ENCODE measurements around the gene SMC4.

Gene SMC4

DNA sequence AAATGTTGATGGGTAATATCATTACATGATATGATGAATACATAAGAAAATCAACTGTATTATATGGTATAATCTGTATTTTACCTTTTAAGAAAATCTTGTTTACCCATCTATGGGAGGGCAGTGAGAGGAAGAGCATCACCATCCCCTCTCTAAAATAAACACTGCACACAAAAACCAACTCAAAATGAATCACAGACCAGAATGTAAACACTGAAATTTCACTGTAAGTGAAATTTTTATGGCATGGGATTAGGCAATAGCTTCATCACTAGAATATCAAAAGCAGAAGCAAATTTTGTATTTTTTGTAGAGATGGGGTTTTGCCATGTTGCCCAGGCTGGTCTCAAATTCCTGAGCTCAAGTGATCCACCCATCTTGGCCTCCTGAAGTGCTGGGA lies 26.7 kb upstream of the SMC4 start:
- no peak overlapping the region for H3K4me3 ChIP-seq (ENCODE audit: low read depth, low read length)
- no peak for DNase-seq (ENCODE audit: low read depth)
- TF ChIP-seq, protein P1, sequence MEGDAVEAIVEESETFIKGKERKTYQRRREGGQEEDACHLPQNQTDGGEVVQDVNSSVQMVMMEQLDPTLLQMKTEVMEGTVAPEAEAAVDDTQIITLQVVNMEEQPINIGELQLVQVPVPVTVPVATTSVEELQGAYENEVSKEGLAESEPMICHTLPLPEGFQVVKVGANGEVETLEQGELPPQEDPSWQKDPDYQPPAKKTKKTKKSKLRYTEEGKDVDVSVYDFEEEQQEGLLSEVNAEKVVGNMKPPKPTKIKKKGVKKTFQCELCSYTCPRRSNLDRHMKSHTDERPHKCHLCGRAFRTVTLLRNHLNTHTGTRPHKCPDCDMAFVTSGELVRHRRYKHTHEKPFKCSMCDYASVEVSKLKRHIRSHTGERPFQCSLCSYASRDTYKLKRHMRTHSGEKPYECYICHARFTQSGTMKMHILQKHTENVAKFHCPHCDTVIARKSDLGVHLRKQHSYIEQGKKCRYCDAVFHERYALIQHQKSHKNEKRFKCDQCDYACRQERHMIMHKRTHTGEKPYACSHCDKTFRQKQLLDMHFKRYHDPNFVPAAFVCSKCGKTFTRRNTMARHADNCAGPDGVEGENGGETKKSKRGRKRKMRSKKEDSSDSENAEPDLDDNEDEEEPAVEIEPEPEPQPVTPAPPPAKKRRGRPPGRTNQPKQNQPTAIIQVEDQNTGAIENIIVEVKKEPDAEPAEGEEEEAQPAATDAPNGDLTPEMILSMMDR (IDR thresholded peaks at IDR 0.05; ENCODE audit: low read depth, low read length, missing control alignments), result no peak

DNA sequence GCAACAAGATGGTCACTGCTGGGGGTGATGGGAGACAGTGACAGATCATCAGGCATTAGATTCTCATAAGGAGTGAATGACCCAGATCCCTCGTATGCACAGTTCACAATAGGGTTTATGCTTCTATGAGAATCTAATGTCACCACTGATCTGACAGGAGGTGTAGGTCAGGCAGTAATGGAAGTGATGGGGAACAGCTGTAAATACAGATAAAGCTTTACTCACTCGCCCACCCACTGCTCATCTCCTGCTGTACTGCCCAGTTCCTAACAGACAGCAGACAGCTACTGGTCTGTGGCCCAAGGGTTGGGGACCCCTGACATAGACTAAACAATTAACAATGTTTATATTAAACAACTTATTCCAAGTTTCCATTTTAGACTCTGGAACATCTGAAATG lies 25.8 kb upstream of the SMC4 start:
- TF ChIP-seq, protein P1 (IDR thresholded peaks at IDR 0.05; ENCODE audit: low read depth, low read length, missing control alignments), result no peak
- DNase-seq (ENCODE audit: low read depth), result no peak

DNA sequence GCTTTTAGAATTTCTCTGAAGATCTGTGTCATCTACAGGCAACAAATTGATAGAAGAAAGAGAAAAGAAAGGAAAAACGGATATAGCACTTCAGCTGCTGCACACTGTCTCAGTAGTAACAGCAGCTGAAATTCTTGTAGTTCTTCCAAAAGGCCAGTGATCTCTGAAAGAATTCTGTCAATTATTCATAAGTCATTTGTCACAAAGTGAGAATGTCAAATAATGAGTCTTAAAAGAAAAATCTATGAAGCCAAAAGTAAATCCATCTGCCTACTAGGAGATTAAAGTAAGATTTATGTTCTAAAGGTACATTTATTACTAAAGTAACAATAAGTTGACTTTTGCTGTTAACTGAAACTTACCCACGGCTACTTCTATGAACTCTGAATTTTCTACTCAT lies 25.0 kb upstream of the SMC4 start:
- DNase-seq (ENCODE audit: low read depth), result no peak
- no peak overlapping the region for H3K4me3 ChIP-seq (ENCODE audit: low read depth, low read length)
- TF ChIP-seq, protein P1 (IDR thresholded peaks at IDR 0.05; ENCODE audit: low read depth, low read length, missing control alignments), result no peak

More for the DNA sequence above, 25.8 kb upstream of the SMC4 start:
- no peak overlapping the region for H3K4me3 ChIP-seq (ENCODE audit: low read depth, low read length)

GRCh38 chr3:160374925-160375324 lies 24.5 kb upstream of the SMC4 start:
- no peak for DNase-seq (ENCODE audit: low read depth)
- TF ChIP-seq, protein P1 (IDR thresholded peaks at IDR 0.05; ENCODE audit: low read depth, low read length, missing control alignments), result no peak
- H3K4me3 ChIP-seq (ENCODE audit: low read depth, low read length), result no peak overlapping the region

GRCh38 chr3:160376681-160377080 lies 22.8 kb upstream of the SMC4 start:
- TF ChIP-seq, protein P1 (IDR thresholded peaks at IDR 0.05; ENCODE audit: low read depth, low read length, missing control alignments), result no peak
- H3K4me3 ChIP-seq (ENCODE audit: low read depth, low read length), result no peak overlapping the region
- DNase-seq (ENCODE audit: low read depth), result no peak

- H3K4me3 ChIP-seq (ENCODE audit: low read depth, low read length), result no peak overlapping the region
- TF ChIP-seq, protein P1 (IDR thresholded peaks at IDR 0.05; ENCODE audit: low read depth, low read length, missing control alignments), result no peak
- DNase-seq (ENCODE audit: low read depth), result no peak
These were observed 20.9 kb upstream of the SMC4 start for GRCh38 chr3:160378331-160379109.
